ENCODE measurements around the gene NDUFA7.
"Not testable (repeated sequence)": the region's sequence is repeated elsewhere in the genome, so short reads cannot be mapped to it uniquely, and the experiment has no call there.

Gene NDUFA7

GRCh38 chr19:8342316-8342683 is 21.1 kb upstream of the NDUFA7 start:
- in situ Hi-C loops (cut with MboI; ENCODE audit: low sequenced_read_pairs): no loop called here

DNA sequence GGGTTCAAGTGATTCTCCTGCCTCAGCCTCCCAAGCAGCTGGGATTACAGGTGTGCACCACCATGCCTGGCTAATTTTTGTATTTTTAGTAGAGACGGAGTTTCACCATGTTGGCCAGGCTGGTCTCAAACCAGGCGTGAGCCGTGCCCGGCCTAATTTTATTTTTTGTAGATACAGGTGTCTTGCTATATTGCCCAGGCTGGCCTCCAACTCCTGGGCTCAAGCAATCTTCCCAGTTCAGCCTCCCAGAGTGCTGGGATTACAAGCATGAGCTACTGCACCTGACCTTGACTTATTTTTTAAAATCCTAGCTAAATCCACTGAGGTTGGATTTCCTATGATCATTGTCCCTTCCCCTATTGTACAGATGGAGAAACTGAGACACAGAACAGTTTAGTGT is 20.3 kb upstream of the NDUFA7 start:
- in situ Hi-C loops (cut with MboI; ENCODE audit: low sequenced_read_pairs): not testable (repeated sequence)

GRCh38 chr19:8340341-8341096 is 19.3 kb upstream of the NDUFA7 start:
- in situ Hi-C loops (cut with MboI; ENCODE audit: low sequenced_read_pairs): no loop called here

- in situ Hi-C loops (cut with MboI; ENCODE audit: low sequenced_read_pairs): no loop called here
Measured at GRCh38 chr19:8338835-8339234, 17.7 kb upstream of the NDUFA7 start.

DNA sequence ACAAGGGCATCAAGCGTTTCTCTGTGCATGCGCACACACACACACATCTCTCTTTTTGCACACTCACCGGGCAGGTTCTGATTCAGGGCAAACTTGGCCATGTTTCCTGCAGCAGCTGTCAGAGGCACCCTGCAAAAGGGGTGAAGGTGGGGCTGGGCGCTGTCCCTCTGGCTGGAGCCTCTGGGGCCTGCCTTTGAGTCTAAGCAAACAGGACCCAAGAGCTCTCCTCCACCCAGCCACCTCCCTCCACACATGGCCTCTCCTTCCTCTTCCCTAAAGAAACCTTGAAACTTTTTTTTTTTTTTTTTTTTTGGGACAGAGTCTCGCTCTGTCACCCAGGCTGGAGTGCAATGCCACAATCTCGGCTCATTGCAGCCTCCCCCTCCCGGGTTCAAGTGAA is 16.6 kb upstream of the NDUFA7 start:
- in situ Hi-C loops (cut with MboI; ENCODE audit: low sequenced_read_pairs): no loop called here

GRCh38 chr19:8336660-8337059 is 15.5 kb upstream of the NDUFA7 start:
- in situ Hi-C loops (cut with MboI; ENCODE audit: low sequenced_read_pairs): no loop called here

DNA sequence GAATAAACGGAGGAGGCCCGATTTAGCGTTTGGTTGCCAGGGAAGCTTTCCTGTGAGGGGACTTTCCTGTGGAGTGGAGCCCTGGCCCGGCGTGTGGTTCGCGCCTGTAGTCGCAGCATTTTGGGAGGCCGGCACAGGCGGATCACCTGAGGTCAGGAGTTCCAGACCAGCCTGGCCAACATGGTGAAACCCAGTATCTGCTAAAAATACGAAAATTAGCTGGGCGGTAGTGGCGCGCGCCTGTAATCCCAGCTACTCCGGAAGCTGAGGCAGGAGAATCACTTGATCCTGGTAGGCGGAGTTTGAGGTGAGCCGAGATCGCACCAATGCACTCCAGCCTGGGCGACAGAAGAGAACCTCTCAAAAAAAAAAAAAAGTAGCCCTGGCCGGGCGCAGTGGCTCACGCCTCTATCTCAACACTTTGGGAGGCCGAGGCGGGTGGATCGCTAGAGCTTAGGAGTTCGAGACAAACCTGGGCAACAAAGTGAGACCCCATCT is 14.9 kb upstream of the NDUFA7 start:
- in situ Hi-C loops (cut with MboI; ENCODE audit: low sequenced_read_pairs): no loop called here

DNA sequence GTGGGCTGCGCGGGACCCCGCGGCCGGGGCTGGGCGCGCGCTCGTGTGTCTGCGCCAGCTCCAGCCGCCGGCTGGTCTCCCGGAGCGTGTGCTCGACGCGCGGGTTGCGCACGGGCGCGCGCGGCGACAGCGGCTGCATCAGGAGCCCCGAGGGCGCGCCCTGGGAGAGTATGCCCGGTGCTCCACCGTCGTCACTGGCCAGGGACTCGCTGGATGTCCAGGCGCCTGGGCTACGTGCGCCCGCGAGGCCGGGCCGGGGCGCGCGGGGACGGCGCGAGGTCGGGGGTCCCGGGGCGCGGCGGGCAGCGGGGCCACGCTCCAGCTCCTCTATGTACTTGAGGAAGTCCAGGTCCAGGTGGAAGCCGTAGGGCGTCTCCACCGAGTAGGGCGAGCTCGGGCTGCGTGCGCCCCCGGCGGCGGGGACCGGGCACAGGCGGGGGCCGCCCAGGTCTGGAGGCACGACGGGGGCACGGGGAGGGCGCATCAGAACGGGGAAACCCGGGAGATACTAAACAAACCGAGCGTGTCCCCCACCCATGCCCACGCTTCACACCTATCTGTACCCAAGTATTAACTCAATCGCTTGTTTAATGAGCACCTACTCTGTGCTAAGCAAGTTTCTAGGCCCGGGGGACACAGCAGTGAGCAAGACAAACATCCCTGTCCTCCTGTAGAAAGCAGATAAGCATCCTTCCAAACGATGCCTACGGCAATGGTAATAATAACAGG is 14.3 kb upstream of the NDUFA7 start:
- in situ Hi-C loops (cut with MboI; ENCODE audit: low sequenced_read_pairs): no loop called here

DNA sequence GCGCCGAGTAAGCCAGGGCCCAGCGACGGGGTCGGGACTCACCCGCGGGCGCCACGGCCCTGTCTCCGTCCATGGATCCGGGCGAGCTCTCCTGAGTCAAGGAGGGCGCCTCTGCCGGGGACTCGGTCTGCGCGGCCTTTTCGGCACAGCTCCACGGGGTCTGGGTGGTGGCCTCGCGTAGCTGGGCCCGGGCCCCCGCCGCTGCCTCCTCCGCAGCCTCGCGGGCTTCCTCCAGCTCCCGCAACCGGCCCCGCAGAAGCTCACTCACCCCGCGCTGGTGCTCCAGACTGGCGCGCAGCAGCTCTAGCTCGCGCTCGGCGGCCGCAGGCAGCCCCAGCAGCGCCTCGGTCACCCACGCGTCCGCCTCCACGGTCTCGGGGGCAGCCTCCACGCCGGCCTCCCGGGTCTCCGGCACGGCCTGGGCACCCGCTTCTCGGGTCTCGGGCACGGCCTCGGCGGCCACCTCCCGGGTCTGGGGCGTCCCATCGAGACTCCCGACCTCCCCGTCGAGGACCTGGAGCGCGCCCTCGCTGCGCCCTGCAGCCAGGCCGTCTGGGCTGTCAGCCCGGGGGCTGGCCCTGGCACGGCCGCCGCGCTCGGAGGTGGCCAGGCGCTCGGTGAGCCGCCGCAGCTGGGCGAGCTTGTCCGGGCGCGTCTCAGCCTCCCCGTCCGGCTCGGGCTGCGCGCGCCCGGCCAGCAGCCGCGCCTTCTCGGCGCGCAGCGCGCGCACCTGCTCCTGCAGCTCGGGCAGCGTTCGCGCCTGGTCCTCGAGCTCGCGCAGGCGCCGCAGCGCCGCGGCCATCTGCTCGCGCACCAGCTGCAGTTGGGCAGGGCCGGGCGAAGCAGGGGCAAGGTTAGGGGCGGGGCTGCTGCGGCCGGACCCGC is 13.5 kb upstream of the NDUFA7 start:
- in situ Hi-C loops (cut with MboI; ENCODE audit: low sequenced_read_pairs): no loop called here

DNA sequence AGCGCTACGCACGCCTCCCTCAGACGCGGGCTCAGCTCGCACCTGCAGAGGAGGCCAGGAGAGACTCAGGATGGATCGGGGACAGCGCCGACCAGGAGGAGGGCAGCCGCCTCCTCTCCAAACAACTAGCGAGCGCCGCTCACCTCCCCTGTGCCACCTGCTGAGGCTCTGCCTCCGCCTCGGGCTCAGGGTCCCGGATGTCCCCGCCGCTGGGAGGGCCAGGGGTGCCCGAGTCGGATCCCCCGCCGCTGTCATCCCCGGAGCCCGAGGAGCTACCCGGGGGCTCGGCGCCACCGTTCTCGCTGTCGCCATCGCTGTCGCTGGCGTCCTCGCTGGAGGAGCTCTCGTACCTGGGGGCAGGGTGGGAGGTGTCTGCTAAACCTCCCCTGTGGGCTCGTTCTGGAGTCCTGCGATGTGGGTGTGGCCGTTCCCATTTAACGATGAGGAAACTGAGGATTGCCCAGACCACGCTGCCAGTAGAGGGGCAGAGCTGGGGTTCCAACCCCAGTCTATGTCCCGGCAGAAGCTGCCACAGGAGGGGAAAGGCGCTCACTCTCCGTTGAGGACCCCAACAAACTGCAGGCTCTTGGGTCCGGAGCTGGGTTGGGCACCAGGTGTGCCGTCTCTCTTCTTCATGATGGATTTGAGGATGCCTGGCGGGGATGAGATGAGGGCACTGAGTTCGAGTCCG is 12.7 kb upstream of the NDUFA7 start:
- in situ Hi-C loops (cut with MboI; ENCODE audit: low sequenced_read_pairs): no loop called here

- in situ Hi-C loops (cut with MboI; ENCODE audit: low sequenced_read_pairs): no loop called here
Measured at GRCh38 chr19:8332976-8333766, 12.0 kb upstream of the NDUFA7 start.

DNA sequence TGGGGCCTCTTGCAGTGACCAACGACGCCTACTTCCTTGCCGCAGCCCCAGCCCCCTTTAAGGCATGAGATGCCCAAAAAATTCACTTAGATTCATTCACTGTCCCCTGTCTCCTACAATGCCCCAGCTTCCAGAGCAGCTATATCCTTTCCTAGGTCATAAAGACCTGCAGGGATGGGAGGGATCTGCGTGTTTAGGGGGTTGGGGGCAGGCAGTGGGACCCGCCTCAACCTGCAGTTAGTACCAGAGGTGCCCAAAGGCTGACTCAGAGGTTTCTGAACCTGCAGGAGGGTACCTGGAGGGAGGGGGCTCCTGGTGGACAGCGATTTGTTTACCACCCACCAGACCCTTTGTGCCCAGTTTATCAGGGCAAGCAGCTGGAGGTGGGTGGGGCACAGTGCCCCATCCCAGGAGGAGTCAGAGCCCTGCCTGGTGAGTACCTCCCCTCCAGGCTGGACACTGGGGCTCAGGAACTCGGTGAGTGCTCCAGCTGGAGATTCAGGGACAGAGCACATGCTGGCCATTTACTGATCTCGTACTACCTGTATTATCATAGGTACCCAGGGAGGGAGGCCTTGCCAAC is 10.2 kb upstream of the NDUFA7 start:
- in situ Hi-C loops (cut with MboI; ENCODE audit: low sequenced_read_pairs): no loop called here

- in situ Hi-C loops (cut with MboI; ENCODE audit: low sequenced_read_pairs): no loop called here
Measured at GRCh38 chr19:8329996-8330395, 8.8 kb upstream of the NDUFA7 start.

- in situ Hi-C loops (cut with MboI; ENCODE audit: low sequenced_read_pairs): no loop called here
Measured at GRCh38 chr19:8325454-8325853, 4.3 kb upstream of the NDUFA7 start.

DNA sequence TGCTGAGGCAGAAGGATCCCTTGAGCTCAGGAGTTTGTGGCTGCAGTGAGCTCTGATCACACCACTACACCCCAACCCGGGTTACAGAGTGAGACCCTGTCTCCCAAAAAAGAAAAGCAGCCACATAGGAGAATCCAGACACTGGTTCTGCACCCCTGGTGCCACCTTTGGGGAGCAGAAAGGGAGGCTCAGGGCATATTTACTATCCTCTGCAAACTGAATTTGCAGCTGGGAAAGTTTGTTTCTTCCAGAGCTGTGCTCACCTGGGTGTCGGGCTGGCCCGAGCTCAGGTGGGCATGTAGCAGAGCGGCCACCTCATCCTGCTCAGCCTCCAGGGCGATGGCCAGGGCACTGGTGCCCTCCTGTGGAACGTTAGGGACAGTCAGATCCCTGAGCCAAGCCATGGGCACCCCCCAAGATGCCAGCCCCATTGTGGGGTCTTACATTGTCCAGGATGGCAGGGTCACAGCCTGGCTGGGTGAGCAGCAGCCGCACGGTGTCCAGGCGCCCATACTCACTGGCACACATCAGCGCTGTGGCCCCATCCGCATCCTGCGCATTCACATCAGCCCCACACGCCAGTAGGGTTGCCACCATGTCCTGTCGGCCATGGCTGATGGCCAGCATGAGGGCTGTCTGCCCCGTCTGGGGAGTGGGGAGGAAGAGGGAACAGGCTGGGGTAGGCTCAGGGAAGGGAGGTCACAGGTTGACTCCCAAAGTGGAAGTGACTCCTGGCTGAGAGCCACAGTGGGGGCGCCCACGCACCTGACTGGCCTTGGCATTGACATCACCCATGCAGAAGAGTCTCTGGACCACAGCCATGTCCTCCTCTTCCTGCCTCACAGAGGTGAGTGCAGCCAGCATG is 3.2 kb upstream of the NDUFA7 start:
- in situ Hi-C loops (cut with MboI; ENCODE audit: low sequenced_read_pairs): no loop called here

GRCh38 chr19:8323781-8324185 is 2.6 kb upstream of the NDUFA7 start:
- in situ Hi-C loops (cut with MboI; ENCODE audit: low sequenced_read_pairs): no loop called here

GRCh38 chr19:8322638-8322997 is 1.4 kb upstream of the NDUFA7 start:
- in situ Hi-C loops (cut with MboI; ENCODE audit: low sequenced_read_pairs): no loop called here

- in situ Hi-C loops (cut with MboI; ENCODE audit: low sequenced_read_pairs): no loop called here
Measured at GRCh38 chr19:8321986-8322637, 937 bp upstream of the NDUFA7 start.

Data from hTERT RPE-1 (cell line).